22Rv1 (cell line): ENCODE results near the gene MPZL1.

ENCODE experiments used
- ZFX ChIP-seq: fragments of 450-650 bp; IDR thresholded peaks from 2 replicates; pipeline ENCODE4 v1.6.1; 2017; ENCODE audit warnings: antibody characterized with exemption, borderline replicate concordance
- TF ChIP-seq, protein P1 (sequence below): fragments of 450-650 bp; IDR thresholded peaks from 2 replicates; pipeline ENCODE4 v1.5.1; 2017; ENCODE audit warnings: mild to moderate bottlenecking

GRCh38 chr1:167746013-167746672, 24.4 kb downstream of the MPZL1 start:
- TF ChIP-seq, protein P1, sequence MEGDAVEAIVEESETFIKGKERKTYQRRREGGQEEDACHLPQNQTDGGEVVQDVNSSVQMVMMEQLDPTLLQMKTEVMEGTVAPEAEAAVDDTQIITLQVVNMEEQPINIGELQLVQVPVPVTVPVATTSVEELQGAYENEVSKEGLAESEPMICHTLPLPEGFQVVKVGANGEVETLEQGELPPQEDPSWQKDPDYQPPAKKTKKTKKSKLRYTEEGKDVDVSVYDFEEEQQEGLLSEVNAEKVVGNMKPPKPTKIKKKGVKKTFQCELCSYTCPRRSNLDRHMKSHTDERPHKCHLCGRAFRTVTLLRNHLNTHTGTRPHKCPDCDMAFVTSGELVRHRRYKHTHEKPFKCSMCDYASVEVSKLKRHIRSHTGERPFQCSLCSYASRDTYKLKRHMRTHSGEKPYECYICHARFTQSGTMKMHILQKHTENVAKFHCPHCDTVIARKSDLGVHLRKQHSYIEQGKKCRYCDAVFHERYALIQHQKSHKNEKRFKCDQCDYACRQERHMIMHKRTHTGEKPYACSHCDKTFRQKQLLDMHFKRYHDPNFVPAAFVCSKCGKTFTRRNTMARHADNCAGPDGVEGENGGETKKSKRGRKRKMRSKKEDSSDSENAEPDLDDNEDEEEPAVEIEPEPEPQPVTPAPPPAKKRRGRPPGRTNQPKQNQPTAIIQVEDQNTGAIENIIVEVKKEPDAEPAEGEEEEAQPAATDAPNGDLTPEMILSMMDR: no peak
- TF ChIP-seq ZFX: no peak
